OCI-LY3 (cell line): ENCODE measurements around the gene UBQLNL.

Experiments
- H2AFZ ChIP-seq: fragments of 200-600, 300-600 bp; shearing (Covaris generic); 2 replicates; pipeline ENCODE4 v1.6.0; 2014; ENCODE audit warnings: antibody characterized with exemption, low read depth, low read length
- H3K27ac ChIP-seq: fragments of 200-600, 300-600 bp; sonication (generic); 2 replicates; pipeline ENCODE4 v1.5.1; 2014; ENCODE audit warnings: mild to moderate bottlenecking, low read length, moderate library complexity, mixed read lengths
- H3K27me3 ChIP-seq: fragments of 200-600, 300-600 bp; sonication (generic); 2 replicates; pipeline ENCODE4 v1.6.1; 2014; ENCODE audit warnings: low read depth, low read length, mixed read lengths
- H3K36me3 ChIP-seq: fragments of 200-600, 300-600 bp; sonication (generic); replicated peaks from 2 replicates; pipeline ENCODE3; 2014; ENCODE audit warnings: low read depth, low read length, mixed read lengths
- H3K4me1 ChIP-seq: fragments of 300-600, 200-600 bp; sonication (generic); 2 replicates; pipeline ENCODE4 v1.6.1; 2014; ENCODE audit warnings: low read length, mixed read lengths
- H3K4me2 ChIP-seq: fragments of 200-600, 300-600 bp; sonication (generic); 2 replicates; pipeline ENCODE4 v1.6.1; 2014; ENCODE audit warnings: low read length, mixed read lengths
- H3K4me3 ChIP-seq: fragments of 300-600, 200-600 bp; sonication (generic); 2 replicates; pipeline ENCODE4 v1.5.1; 2014; ENCODE audit warnings: antibody characterized with exemption, mild to moderate bottlenecking, low read length, moderate library complexity
- H3K79me2 ChIP-seq: fragments of 300-600, 200-600 bp; shearing (Covaris generic); 2 replicates; pipeline ENCODE4 v1.6.1; 2014; ENCODE audit warnings: mild to moderate bottlenecking, low read length, mixed read lengths
- H3K9ac ChIP-seq: fragments of 300-600, 200-600 bp; shearing (Covaris generic); 2 replicates; pipeline ENCODE4 v1.6.0; 2014; ENCODE audit warnings: mild to moderate bottlenecking, low read length, moderate library complexity
- H3K9me3 ChIP-seq: fragments of 200-600, 300-600 bp; shearing (Covaris generic); 2 replicates; pipeline ENCODE4 v1.6.1; 2014; ENCODE audit warnings: low read length, mixed read lengths; ENCODE audit not compliant: insufficient read depth
- H4K20me1 ChIP-seq: fragments of 200-600, 300-600 bp; sonication (generic); 2 replicates; pipeline ENCODE4 v1.6.1; 2016; ENCODE audit warnings: low read length, mixed read lengths; ENCODE audit not compliant: insufficient read depth
- EZH2phosphoT487 ChIP-seq: fragments of 200-600 bp; shearing (Covaris generic); IDR thresholded peaks from 2 replicates; pipeline ENCODE4 v1.6.1; 2018; ENCODE audit warnings: antibody characterized with exemption, mixed run types, low read depth
- TF ChIP-seq, protein P1 (sequence below): fragments of 200-600, 300-600 bp; sonication (generic); IDR thresholded peaks from 2 replicates; pipeline ENCODE4 v1.5.1; 2014; ENCODE audit warnings: antibody characterized with exemption, low read length, low read depth

UBQLNL gene

DNA sequence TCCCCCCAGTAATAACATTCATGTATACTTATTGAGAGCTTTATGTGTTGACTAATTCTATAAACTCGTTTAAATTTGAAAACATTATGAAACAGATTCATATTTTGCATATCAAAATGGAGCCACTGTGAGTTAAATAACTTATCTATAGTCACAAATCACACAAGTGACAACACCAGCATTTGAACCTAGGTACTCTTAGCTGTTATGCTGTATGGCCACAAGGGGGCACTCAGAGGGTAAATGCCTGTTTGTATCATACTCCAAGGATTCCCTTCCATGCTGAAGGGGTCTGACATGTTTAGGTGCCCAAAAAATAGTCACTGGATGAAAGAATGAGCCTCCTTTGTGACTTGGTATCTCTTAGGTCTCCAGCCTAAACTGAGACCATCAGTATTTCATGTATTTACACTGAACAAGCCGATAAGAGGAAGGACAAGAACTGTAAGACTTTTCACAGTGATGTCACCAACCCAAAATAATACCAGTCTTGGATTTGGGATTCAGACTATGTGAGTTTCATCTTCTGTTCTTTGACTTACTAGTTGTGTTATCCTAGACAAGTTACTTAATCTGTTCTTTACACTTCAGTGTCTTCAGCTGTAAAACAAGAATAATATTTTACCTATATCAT, 40.2 kb downstream of the UBQLNL start:
- Histone ChIP-seq H2AFZ (no peak overlapping the region), H3K4me1 (no peaks in the 10 kb centered on the region), H3K9ac (no peak overlapping the region), H3K27ac (no peak overlapping the region), H3K9me3 (no peaks in the 10 kb centered on the region), H3K4me3 (no peak overlapping the region), H3K4me2 (no peak overlapping the region), H3K79me2 (no peaks in the 10 kb centered on the region), H4K20me1 (no peaks in the 10 kb centered on the region), H3K36me3 (no peaks in the 10 kb centered on the region), H3K27me3 (peaks cover 21% of the 10 kb centered on the region)
- TF ChIP-seq EZH2phosphoT487 = no peak
- TF ChIP-seq, protein P1, sequence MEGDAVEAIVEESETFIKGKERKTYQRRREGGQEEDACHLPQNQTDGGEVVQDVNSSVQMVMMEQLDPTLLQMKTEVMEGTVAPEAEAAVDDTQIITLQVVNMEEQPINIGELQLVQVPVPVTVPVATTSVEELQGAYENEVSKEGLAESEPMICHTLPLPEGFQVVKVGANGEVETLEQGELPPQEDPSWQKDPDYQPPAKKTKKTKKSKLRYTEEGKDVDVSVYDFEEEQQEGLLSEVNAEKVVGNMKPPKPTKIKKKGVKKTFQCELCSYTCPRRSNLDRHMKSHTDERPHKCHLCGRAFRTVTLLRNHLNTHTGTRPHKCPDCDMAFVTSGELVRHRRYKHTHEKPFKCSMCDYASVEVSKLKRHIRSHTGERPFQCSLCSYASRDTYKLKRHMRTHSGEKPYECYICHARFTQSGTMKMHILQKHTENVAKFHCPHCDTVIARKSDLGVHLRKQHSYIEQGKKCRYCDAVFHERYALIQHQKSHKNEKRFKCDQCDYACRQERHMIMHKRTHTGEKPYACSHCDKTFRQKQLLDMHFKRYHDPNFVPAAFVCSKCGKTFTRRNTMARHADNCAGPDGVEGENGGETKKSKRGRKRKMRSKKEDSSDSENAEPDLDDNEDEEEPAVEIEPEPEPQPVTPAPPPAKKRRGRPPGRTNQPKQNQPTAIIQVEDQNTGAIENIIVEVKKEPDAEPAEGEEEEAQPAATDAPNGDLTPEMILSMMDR = peak; percentile 80

DNA sequence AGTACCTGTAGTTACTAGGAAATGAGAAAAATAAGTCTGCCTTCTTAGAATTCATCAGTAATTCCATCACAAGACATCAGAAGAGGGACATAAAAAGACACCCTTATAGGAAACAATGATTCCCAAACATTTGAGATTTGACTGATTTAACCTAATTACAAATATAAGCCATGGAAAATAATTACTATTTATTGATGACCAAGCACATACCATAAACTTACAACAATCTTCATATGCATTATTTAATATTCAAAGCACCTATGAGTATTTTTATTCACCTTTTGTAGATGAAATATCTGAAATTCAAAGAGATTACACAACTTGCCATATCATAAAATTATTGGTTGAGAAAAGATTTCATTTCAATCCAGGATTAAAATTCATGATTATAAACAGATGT, 42.6 kb downstream of the UBQLNL start:
- no peak for TF ChIP-seq EZH2phosphoT487
- TF ChIP-seq, protein P1 = no peak
- Histone ChIP-seq H3K27me3 (peaks cover 26% of the 10 kb centered on the region), H4K20me1 (no peaks in the 10 kb centered on the region), H3K4me1 (no peaks in the 10 kb centered on the region), H2AFZ (no peak overlapping the region), H3K4me3 (no peak overlapping the region), H3K79me2 (no peaks in the 10 kb centered on the region), H3K4me2 (no peak overlapping the region), H3K9ac (no peak overlapping the region), H3K36me3 (no peaks in the 10 kb centered on the region), H3K27ac (no peak overlapping the region), H3K9me3 (no peaks in the 10 kb centered on the region)

DNA sequence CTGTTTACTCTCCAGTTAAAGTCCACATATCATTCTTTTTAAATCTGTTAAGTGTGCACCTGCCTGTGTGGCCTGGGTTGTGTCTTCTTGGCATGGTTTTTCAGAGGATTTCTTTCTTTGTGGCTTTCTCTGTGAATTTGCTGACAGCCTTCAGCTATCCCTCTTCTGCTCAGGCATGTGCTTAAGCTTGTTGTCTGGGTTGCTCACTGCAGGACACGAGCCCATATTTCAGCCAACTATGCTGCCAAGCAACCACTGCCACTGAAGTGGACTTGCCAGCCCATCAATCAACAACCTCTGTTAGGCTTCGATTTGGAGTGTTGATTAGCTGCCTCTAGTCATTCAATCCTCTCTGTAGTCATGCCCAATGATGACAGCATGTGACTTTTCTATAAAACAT, 49.0 kb downstream of the UBQLNL start:
- H2AFZ ChIP-seq = no peak overlapping the region
- H3K4me1 ChIP-seq = no peaks in the 10 kb centered on the region
- no peak for TF ChIP-seq EZH2phosphoT487
- TF ChIP-seq, protein P1 = no peak
- H4K20me1 ChIP-seq = no peaks in the 10 kb centered on the region
- peaks cover 25% of the 10 kb centered on the region for H3K27me3 ChIP-seq
- no peaks in the 10 kb centered on the region for H3K79me2 ChIP-seq
- H3K9me3 ChIP-seq = no peaks in the 10 kb centered on the region
- no peak overlapping the region for H3K27ac ChIP-seq
- H3K4me3 ChIP-seq = no peak overlapping the region
- no peak overlapping the region for H3K9ac ChIP-seq
- no peak overlapping the region for H3K4me2 ChIP-seq
- H3K36me3 ChIP-seq = no peaks in the 10 kb centered on the region
